Activated naive CD8-positive, alpha-beta T cell treated with anti-CD3 and anti-CD28 coated beads, Interleukin-2, amount 50 U/mL, for 16 hours (primary cell): ENCODE results near the gene EIF2AK3.

ENCODE experiments used
- DNase-seq: peaks from one replicate; pipeline ENCODE4 v3.0.0-alpha.2; 2020; ENCODE audit warnings: low read depth, low spot score

The EIF2AK3 gene

GRCh38 chr2:88543541-88544057, 83.7 kb downstream of the EIF2AK3 start:
- DNase-seq, result no peak

GRCh38 chr2:88542668-88543067, 84.6 kb downstream of the EIF2AK3 start:
- no peak for DNase-seq

- DNase-seq, result no peak
Observed at GRCh38 chr2:88540346-88540745, 86.9 kb downstream of the EIF2AK3 start.

- DNase-seq, result no peak
Observed at GRCh38 chr2:88538362-88538917, 88.8 kb downstream of the EIF2AK3 start.

GRCh38 chr2:88537640-88538039, 89.6 kb downstream of the EIF2AK3 start:
- DNase-seq, result no peak

- DNase-seq, result no peak
Observed at GRCh38 chr2:88530081-88530480, 97.2 kb downstream of the EIF2AK3 start.

GRCh38 chr2:88521445-88522073, 105.7 kb downstream of the EIF2AK3 start:
- no peak for DNase-seq

- DNase-seq, result no peak
Observed at GRCh38 chr2:88517759-88518201, 109.5 kb downstream of the EIF2AK3 start.
